Gastroesophageal sphincter (tissue), 4 donors: Measurements from ENCODE around the gene TNIP1. TPM values are rescaled to one million over a fixed set of nuclear protein-coding genes. Genes with fewer than 3 reads are reported as not detected.

Source experiments
- ATAC-seq: fragments of 150-250 bp; one replicate; pipeline ENCODE4 v1.9.1; 2016; ENCODE audit warnings: mild to moderate bottlenecking, moderate library complexity
- H3K27ac ChIP-seq, 4 donors: fragments of 200-600 bp; sonication (generic) in 3 of 4; 1 replicate in 3 of 4; 2 replicates in 1 of 4; pipeline ENCODE4 v1.5.1; 2016 to 2019
- H3K27me3 ChIP-seq: fragments of 200-600 bp; sonication (generic); one replicate; pipeline ENCODE4 v1.5.1; 2019
- H3K36me3 ChIP-seq, 2 donors: fragments of 200-600 bp; sonication (generic); one replicate each; pipeline ENCODE4 v1.5.1; 2019; ENCODE audit warnings: control low read depth in 1 of 2
- H3K4me1 ChIP-seq, 3 donors: fragments of 200-600 bp; sonication (generic); 1 replicate in 2 of 3; 2 replicates in 1 of 3; pipeline ENCODE4 v1.5.1; 2016 to 2019; ENCODE audit warnings: control low read depth in 2 of 3
- H3K4me3 ChIP-seq, 2 donors: fragments of 200-600 bp; sonication (generic); one replicate each; pipeline ENCODE4 v1.5.1; 2019; ENCODE audit warnings: mild to moderate bottlenecking in 1 of 2, moderate library complexity in 1 of 2
- H3K9me3 ChIP-seq, 3 donors: fragments of 200-600 bp; sonication (generic); one replicate each; pipeline ENCODE4 v1.5.1; 2017 to 2019; ENCODE audit warnings: control low read depth in 2 of 3
- EP300 ChIP-seq: sonication (generic); formaldehyde crosslinking; IDR thresholded peaks from one replicate; pipeline ENCODE4 v1.6.1; 2017; ENCODE audit warnings: antibody characterized with exemption, mild to moderate bottlenecking
- POLR2A ChIP-seq, 2 donors: fragments of 450-650 bp; IDR thresholded peaks; one replicate each; pipeline ENCODE4 v1.6.1; 2017; ENCODE audit warnings: antibody characterized with exemption in 2 of 2, mild to moderate bottlenecking in 2 of 2, moderate library complexity in 1 of 2
- POLR2AphosphoS5 ChIP-seq: sonication (generic); formaldehyde crosslinking; IDR thresholded peaks from one replicate; pipeline ENCODE4 v1.6.1; 2017; ENCODE audit warnings: antibody characterized with exemption
- WGBS, 2 donors: methylation state at CpG; one replicate each; pipeline ENCODE4 v1.1.5; 2018; ENCODE audit warnings: low coverage in 1 of 2; 5-methylcytosine and 5-hydroxymethylcytosine counted together
- total RNA-seq, 4 donors: library from RNA; depleted of rRNA; stranded (reverse); fragments of >200 nt; gene quantifications; one replicate each; pipeline ENCODE4 v1.1.0, GENCODE V29; 2016
- TF ChIP-seq, protein P1 (sequence below), 4 experiments: fragments of 200-600 bp in 2 of 4; fragments of 450-650 bp in 2 of 4; sonication (generic) in 1 of 4; IDR thresholded peaks; one replicate each; pipeline ENCODE4 v1.5.1; 2017 to 2019; ENCODE audit warnings: antibody characterized with exemption in 4 of 4, mild to moderate bottlenecking in 2 of 4, moderate library complexity in 2 of 4

The TNIP1 gene
- total RNA-seq, 4 donors from 2014 or later = 74.2 to 142 (median 97.9) TPM

DNA sequence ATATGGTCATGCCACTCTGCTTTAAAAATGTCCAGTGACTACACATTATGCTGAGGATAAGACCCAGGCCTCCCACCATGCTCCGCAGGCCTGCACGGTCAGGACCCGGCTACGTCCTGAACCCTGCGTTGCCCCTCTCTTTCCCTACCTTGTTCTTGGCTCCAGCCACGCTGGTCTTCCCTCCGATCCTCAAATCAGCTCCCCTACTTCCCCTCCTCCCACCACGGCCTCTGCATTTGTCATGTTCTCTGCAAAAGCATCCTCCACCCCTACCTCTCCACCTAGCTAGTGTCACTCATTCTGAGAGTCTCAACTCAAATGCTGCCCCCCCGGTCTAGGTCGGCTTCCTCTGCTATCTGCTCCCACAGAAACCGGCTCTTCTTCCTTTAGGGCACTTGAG, 49.3 kb downstream of the TNIP1 start:
- H3K4me1 ChIP-seq = peaks cover 0 to 46% (median 15%) of the 10 kb centered on the region in 3 donors
- TF ChIP-seq POLR2AphosphoS5 = no peak
- TF ChIP-seq EP300 = no peak
- TF ChIP-seq POLR2A (IDR thresholded peaks at IDR 0.05) = peak in 1 of 2 donors; percentile 8
- no peaks in the 10 kb centered on the region for H3K9me3 ChIP-seq
- WGBS, 2 donors = 92 to 94% methylated on average over 9 to 11 of the region's 11 CpGs
- H3K27ac ChIP-seq = peak overlapping the region in 3 of 4 donors; percentile 70 to 91 (median 75)
- no peaks in the 10 kb centered on the region for H3K27me3 ChIP-seq
- H3K36me3 ChIP-seq = peaks cover 0 to 100% of the 10 kb centered on the region in 2 donors
- no peak for ATAC-seq
- H3K4me3 ChIP-seq = no peak overlapping the region

DNA sequence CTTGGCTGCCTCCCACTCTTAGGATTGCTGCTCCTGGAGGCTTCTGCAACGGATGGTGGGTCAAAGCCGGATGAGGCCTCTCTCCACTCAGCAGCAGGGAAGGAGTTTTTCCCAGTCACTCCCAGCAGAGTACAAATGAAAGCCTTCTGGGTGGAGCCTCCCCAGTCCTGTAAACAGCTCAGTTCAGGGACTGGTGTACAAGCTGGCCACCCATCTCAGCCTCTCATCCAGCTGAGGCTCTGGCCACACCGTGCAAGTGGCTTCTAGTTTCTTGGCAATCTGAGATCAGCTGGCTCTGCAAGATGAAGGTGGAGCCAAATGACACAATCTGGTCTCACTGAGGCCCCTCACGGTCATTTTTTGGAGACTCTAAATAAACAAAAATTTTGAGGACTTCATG, 50.5 kb downstream of the TNIP1 start:
- Histone ChIP-seq H3K4me1 (peaks cover 0 to 56% (median 26%) of the 10 kb centered on the region in 3 donors), H3K36me3 (peaks cover 0 to 100% of the 10 kb centered on the region in 2 donors), H3K4me3 (no peak overlapping the region), H3K9me3 (no peaks in the 10 kb centered on the region), H3K27ac (peak overlapping the region in 3 of 4 donors; percentile 70 to 91 (median 75)), H3K27me3 (no peaks in the 10 kb centered on the region)
- 33% methylated on average over 3 of the region's 4 CpGs; no CpG with 5 or more reads in 1 of the 2 donors for whole genome bisulfite sequencing, 2 donors
- peak; percentile 67 for ATAC-seq
- no peak for TF ChIP-seq EP300
- peak; percentile 14 to 16 for TF ChIP-seq POLR2A (IDR thresholded peaks at IDR 0.05)
- TF ChIP-seq POLR2AphosphoS5 = peak; percentile 75
- TF ChIP-seq, protein P1, sequence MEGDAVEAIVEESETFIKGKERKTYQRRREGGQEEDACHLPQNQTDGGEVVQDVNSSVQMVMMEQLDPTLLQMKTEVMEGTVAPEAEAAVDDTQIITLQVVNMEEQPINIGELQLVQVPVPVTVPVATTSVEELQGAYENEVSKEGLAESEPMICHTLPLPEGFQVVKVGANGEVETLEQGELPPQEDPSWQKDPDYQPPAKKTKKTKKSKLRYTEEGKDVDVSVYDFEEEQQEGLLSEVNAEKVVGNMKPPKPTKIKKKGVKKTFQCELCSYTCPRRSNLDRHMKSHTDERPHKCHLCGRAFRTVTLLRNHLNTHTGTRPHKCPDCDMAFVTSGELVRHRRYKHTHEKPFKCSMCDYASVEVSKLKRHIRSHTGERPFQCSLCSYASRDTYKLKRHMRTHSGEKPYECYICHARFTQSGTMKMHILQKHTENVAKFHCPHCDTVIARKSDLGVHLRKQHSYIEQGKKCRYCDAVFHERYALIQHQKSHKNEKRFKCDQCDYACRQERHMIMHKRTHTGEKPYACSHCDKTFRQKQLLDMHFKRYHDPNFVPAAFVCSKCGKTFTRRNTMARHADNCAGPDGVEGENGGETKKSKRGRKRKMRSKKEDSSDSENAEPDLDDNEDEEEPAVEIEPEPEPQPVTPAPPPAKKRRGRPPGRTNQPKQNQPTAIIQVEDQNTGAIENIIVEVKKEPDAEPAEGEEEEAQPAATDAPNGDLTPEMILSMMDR (IDR thresholded peaks at IDR 0.05) = no peak

DNA sequence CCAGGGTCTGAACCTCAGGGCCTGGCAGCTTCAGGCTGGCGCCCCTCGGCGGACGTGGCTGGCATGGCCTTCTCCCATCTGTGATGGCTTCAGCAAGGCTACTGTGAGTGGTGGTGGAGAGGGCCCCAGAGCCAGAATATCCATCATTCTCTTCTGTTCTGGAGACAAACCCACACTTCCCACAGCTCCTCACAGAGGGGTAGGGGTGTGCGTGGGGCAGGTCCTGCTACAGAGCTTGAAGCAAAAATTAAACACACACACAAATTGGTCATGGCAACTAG, 50.8 kb downstream of the TNIP1 start:
- Histone ChIP-seq H3K4me3 (no peak overlapping the region), H3K27me3 (no peaks in the 10 kb centered on the region), H3K27ac (peak overlapping the region; percentile 13 to 91 (median 72)), H3K4me1 (peaks cover 0 to 60% (median 30%) of the 10 kb centered on the region in 3 donors), H3K9me3 (no peaks in the 10 kb centered on the region), H3K36me3 (peaks cover 0 to 100% of the 10 kb centered on the region in 2 donors)
- TF ChIP-seq, protein P1 (IDR thresholded peaks at IDR 0.05) = no peak
- TF ChIP-seq POLR2A (IDR thresholded peaks at IDR 0.05) (no peak), EP300 (no peak), POLR2AphosphoS5 (no peak)
- WGBS, 2 donors = no CpG with 5 or more reads among the region's 5 CpGs
- peak; percentile 22 for ATAC-seq

DNA sequence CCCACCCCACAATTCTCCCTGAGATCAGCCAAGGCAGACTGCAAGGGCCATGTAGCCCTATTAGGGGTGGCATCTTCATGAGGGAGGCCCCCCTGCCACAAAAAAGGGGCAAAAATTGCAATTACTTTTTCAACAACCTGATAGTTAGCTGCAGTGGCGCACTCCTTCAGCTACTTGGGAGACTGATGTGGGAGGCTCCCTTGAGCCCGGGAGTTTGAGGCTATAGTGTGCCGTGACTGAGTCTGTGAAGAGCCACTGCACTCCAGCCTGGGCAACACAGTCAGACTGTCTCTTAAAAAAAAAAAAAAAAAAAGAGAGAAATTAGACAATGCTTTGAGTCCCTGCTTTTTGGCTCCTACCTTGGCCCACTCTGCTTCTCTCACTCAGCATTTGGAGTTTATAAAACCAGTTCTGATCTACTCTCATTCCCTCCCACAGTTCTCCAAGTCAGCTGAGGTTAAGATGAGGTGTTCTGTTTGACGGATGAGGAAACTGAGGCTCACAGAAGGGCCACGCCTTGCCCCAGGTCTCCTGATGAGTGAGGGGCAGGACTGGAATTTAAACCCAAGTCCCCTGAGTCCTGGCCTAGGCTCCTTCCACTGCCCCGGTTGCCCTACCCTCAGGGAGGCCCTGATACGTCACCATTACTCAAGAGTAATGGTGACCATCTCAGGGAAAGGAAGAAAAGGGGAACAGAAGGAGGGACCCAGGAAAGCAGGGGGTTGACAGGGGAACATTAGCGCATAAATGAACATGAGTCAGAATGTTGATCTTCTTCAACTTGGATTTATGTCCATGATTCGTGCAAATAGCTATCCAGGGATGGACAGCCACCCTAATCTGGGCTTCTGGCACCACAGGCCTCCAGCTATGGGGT, 51.4 kb downstream of the TNIP1 start:
- WGBS, 2 donors = 91 to 96% methylated on average over 4 to 6 of the region's 9 CpGs
- Histone ChIP-seq H3K4me1 (peaks cover under 1 to 66% (median 34%) of the 10 kb centered on the region in 3 donors), H3K27ac (peak overlapping the region; percentile 13 to 91 (median 72)), H3K9me3 (no peaks in the 10 kb centered on the region), H3K36me3 (peaks cover 0 to 99% of the 10 kb centered on the region in 2 donors), H3K27me3 (no peaks in the 10 kb centered on the region), H3K4me3 (no peak overlapping the region)
- ATAC-seq = peak; percentile 14
- TF ChIP-seq EP300 (no peak), POLR2AphosphoS5 (peak; percentile 48), POLR2A (IDR thresholded peaks at IDR 0.05) (peak in 1 of 2 donors; percentile 18)

DNA sequence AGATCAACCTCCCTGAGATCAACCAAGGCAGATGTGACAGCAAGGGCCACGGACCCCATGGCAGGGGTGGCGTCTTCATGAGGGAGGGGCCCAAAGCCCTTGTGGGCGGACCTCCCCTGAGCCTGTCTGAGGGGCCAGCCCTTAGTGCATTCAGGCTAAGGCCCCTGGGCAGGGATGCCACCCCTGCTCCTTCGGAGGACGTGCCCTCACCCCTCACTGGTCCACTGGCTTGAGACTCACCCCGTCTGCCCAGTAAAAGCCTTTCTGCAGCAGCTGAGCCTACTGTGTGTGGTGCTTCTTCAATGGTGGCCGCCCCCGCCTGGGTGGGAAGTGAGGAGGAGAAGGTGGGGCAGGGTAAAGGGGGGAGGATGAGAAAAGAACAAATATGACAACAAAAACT, 52.1 kb downstream of the TNIP1 start:
- Histone ChIP-seq H3K27me3 (no peaks in the 10 kb centered on the region), H3K27ac (peak overlapping the region in 3 of 4 donors; percentile 45 to 91 (median 75)), H3K9me3 (no peaks in the 10 kb centered on the region), H3K36me3 (peaks cover 0 to 99% of the 10 kb centered on the region in 2 donors), H3K4me1 (peaks cover 5 to 72% (median 34%) of the 10 kb centered on the region in 3 donors), H3K4me3 (no peak overlapping the region)
- peak; percentile 27 for ATAC-seq
- WGBS, 2 donors = no CpG with 5 or more reads among the region's 8 CpGs
- TF ChIP-seq, protein P1 (IDR thresholded peaks at IDR 0.05) = no peak
- TF ChIP-seq EP300 (no peak), POLR2A (IDR thresholded peaks at IDR 0.05) (no peak), POLR2AphosphoS5 (no peak)
